Upper lobe of left lung (tissue), 4 donors: ENCODE results near the gene RPS6KA2.

Experiments
- CTCF ChIP-seq, 6 experiments: fragments of 450-650 bp in 4 of 6; fragments of 200-600 bp in 2 of 6; sonication (generic) in 2 of 6; IDR thresholded peaks; one replicate each; pipeline ENCODE4 v1.5.1; 2016 to 2019; ENCODE audit warnings: antibody characterized with exemption in 6 of 6
- EP300 ChIP-seq, 4 donors: sonication (generic); formaldehyde crosslinking; IDR thresholded peaks; one replicate each; pipeline ENCODE4 v1.5.1; 2017; ENCODE audit warnings: antibody characterized with exemption in 4 of 4, control low read depth in 2 of 4
- POLR2AphosphoS5 ChIP-seq, 2 donors: sonication (generic); formaldehyde crosslinking; IDR thresholded peaks; one replicate each; pipeline ENCODE4 v1.5.1; 2017; ENCODE audit warnings: antibody characterized with exemption in 2 of 2

DNA sequence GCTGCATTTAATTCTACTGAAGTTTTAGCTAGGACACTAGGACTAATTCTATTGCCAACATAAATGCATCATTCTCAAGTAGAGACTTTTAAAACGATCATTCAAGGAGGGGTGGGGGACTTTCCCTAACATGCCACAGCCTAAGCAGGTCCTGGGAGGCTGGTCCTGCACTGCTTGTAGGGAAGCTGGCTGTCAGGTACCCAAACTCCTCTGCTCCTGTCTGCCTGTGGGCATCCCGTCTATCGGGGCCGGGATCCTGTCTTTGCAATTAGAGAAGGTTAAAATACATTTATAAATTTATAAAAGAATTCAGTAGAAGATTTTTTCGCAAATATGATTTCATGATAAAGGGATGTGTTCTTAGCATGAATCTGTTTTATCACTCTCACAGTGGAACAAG, 192.7 kb downstream of the RPS6KA2 start:
- TF ChIP-seq POLR2AphosphoS5 (IDR thresholded peaks at IDR 0.05): no peak
- TF ChIP-seq CTCF (IDR thresholded peaks at IDR 0.05): no peak
- TF ChIP-seq EP300 (IDR thresholded peaks at IDR 0.05): no peak
